Omental fat pad (tissue), 4 donors: ENCODE data around the gene SIMC1. TPM values are rescaled to one million over a fixed set of nuclear protein-coding genes. Genes with fewer than 3 reads are reported as not detected.

Source experiments
- ATAC-seq: fragments of 150-250 bp; one replicate; pipeline ENCODE4 v1.9.1; 2016; ENCODE audit warnings: mild to moderate bottlenecking, moderate library complexity; ENCODE audit not compliant: low FRiP score
- DNase-seq: peaks from one replicate; pipeline ENCODE4 v3.0.0-alpha.2; 2019; ENCODE audit warnings: low spot score
- CTCF ChIP-seq, 3 donors: fragments of 450-650 bp; IDR thresholded peaks; one replicate each; pipeline ENCODE4 v1.5.1; 2016 to 2017; ENCODE audit warnings: antibody characterized with exemption in 3 of 3, mild to moderate bottlenecking in 3 of 3, moderate library complexity in 2 of 3
- total RNA-seq, 4 donors: library from RNA; depleted of rRNA; stranded (reverse); fragments of >200 nt; gene quantifications; one replicate each; pipeline ENCODE4 v1.1.0, GENCODE V29; 2016

The SIMC1 gene
- total RNA-seq, 4 donors from 2014 or later: 8.3 to 18.0 (median 10.7) TPM

- no peak for TF ChIP-seq CTCF (IDR thresholded peaks at IDR 0.05)
Observed at GRCh38 chr5:176319827-176320554, 81.8 kb downstream of the SIMC1 start.

GRCh38 chr5:176320577-176320976, 82.4 kb downstream of the SIMC1 start:
- ATAC-seq (no peak), DNase-seq (no peak)
- no peak for TF ChIP-seq CTCF (IDR thresholded peaks at IDR 0.05)

More at GRCh38 chr5:176319827-176320554, 81.8 kb downstream of the SIMC1 start:
- ATAC-seq (no peak), DNase-seq (no peak)

- no peak for TF ChIP-seq CTCF (IDR thresholded peaks at IDR 0.05)
- ATAC-seq (no peak), DNase-seq (no peak)
Observed at GRCh38 chr5:176334031-176334770, 96.0 kb downstream of the SIMC1 start.

- DNase-seq (no peak), ATAC-seq (no peak)
- no peak for TF ChIP-seq CTCF (IDR thresholded peaks at IDR 0.05)
Observed at GRCh38 chr5:176337913-176338312, 99.7 kb downstream of the SIMC1 start.

- no peak for TF ChIP-seq CTCF (IDR thresholded peaks at IDR 0.05)
- DNase-seq: no peak
- ATAC-seq: no peak
Observed at GRCh38 chr5:176339304-176339703, 101.1 kb downstream of the SIMC1 start.

- no peak for TF ChIP-seq CTCF (IDR thresholded peaks at IDR 0.05)
- ATAC-seq (no peak), DNase-seq (no peak)
Observed at GRCh38 chr5:176341325-176342157, 103.3 kb downstream of the SIMC1 start.
